Lower leg skin (tissue), 3 donors: Measurements from ENCODE around the gene EHD3.

Experiments
- CTCF ChIP-seq, 3 donors: fragments of 450-650 bp; IDR thresholded peaks; one replicate each; pipeline ENCODE4 v1.5.1; 2016; ENCODE audit warnings: antibody characterized with exemption in 3 of 3, mild to moderate bottlenecking in 3 of 3, moderate library complexity in 2 of 3
- POLR2A ChIP-seq, 2 donors: fragments of 450-650 bp; IDR thresholded peaks; one replicate each; pipeline ENCODE4 v1.6.1; 2016 to 2017; ENCODE audit warnings: antibody characterized with exemption in 2 of 2, mild to moderate bottlenecking in 1 of 2, moderate library complexity in 1 of 2

- TF ChIP-seq CTCF (IDR thresholded peaks at IDR 0.05) = no peak
- no peak for TF ChIP-seq POLR2A (IDR thresholded peaks at IDR 0.05)
Observed at GRCh38 chr2:31222071-31222470, 11.9 kb upstream of the EHD3 start.
